ENCODE measurements around the gene KCTD13. TPM values are rescaled to one million over a fixed set of nuclear protein-coding genes. Genes with fewer than 3 reads are reported as not detected.

KCTD13 gene
- total and polyA plus RNA-seq, 7 donors, result 5.4 to 26.1 (median 14.6) TPM

GRCh38 chr16:29921034-29921385, 5.0 kb downstream of the KCTD13 start:
- no peak overlapping the region for H3K27ac ChIP-seq
- WGBS, 2 donors, result 75 to 89% methylated on average over 3 of the region's 3 CpGs
- no peak overlapping the region for H3K4me3 ChIP-seq
- no peak for DNase-seq
- H3K4me1 ChIP-seq, result peaks cover 0 to 16% (median 12%) of the 10 kb centered on the region in 4 donors
- no peaks in the 10 kb centered on the region for H3K27me3 ChIP-seq
- H3K36me3 ChIP-seq, result peaks cover 0 to 49% (median 13%) of the 10 kb centered on the region in 4 donors
- intact Hi-C loops (cut with DNase I), result no loop called here
- no peaks in the 10 kb centered on the region for H3K9me3 ChIP-seq
- no peak for TF ChIP-seq POLR2A (IDR thresholded peaks at IDR 0.05)
- TF ChIP-seq EP300 (IDR thresholded peaks at IDR 0.05), result no peak
- no peak for TF ChIP-seq POLR2AphosphoS5 (IDR thresholded peaks at IDR 0.05)
- TF ChIP-seq, protein P1, sequence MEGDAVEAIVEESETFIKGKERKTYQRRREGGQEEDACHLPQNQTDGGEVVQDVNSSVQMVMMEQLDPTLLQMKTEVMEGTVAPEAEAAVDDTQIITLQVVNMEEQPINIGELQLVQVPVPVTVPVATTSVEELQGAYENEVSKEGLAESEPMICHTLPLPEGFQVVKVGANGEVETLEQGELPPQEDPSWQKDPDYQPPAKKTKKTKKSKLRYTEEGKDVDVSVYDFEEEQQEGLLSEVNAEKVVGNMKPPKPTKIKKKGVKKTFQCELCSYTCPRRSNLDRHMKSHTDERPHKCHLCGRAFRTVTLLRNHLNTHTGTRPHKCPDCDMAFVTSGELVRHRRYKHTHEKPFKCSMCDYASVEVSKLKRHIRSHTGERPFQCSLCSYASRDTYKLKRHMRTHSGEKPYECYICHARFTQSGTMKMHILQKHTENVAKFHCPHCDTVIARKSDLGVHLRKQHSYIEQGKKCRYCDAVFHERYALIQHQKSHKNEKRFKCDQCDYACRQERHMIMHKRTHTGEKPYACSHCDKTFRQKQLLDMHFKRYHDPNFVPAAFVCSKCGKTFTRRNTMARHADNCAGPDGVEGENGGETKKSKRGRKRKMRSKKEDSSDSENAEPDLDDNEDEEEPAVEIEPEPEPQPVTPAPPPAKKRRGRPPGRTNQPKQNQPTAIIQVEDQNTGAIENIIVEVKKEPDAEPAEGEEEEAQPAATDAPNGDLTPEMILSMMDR (IDR thresholded peaks at IDR 0.05), result no peak

- Histone ChIP-seq H3K36me3 (peaks cover 0 to 49% (median 13%) of the 10 kb centered on the region in 4 donors), H3K27me3 (no peaks in the 10 kb centered on the region), H3K27ac (no peak overlapping the region), H3K9me3 (no peaks in the 10 kb centered on the region), H3K4me1 (peaks cover 0 to 14% (median 11%) of the 10 kb centered on the region in 4 donors), H3K4me3 (no peak overlapping the region)
- WGBS, 2 donors, result 66 to 87% methylated on average over 6 of the region's 6 CpGs
- intact Hi-C loops (cut with DNase I), result no loop called here
- no peak for TF ChIP-seq POLR2A (IDR thresholded peaks at IDR 0.05)
- TF ChIP-seq POLR2AphosphoS5 (IDR thresholded peaks at IDR 0.05), result no peak
- TF ChIP-seq, protein P1 (IDR thresholded peaks at IDR 0.05), result no peak
- no peak for TF ChIP-seq EP300 (IDR thresholded peaks at IDR 0.05)
- DNase-seq, result no peak
Observed at GRCh38 chr16:29920288-29921033, 5.6 kb downstream of the KCTD13 start.

DNA sequence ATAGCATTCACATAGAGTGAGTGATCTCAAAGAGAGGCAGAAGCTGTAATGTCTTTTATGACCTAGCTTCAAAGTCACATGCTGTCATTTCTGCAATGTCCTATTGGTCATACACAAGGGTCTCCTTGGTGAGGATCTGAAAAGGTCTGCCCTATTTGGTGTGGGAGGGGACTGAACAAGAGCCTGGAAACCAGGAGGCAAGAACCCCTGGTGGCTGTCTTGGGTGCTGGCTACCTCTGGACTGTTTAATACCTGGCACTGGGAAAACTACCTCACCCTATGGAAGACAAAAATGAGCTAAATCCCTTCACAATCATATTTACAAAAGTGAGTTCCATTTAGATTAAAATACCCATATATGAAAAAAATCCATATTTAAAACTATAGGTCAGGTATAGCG, 9.0 kb downstream of the KCTD13 start:
- 100% methylated on average over 1 of the region's 1 CpG for WGBS, 2 donors
- peaks cover 0 to 55% (median 7%) of the 10 kb centered on the region in 4 donors for H3K36me3 ChIP-seq
- no peak for DNase-seq
- intact Hi-C loops (cut with DNase I), result no loop called here
- H3K27me3 ChIP-seq, result no peaks in the 10 kb centered on the region
- H3K27ac ChIP-seq, result no peak overlapping the region
- TF ChIP-seq POLR2A (IDR thresholded peaks at IDR 0.05), result no peak
- TF ChIP-seq, protein P1 (IDR thresholded peaks at IDR 0.05), result no peak
- TF ChIP-seq POLR2AphosphoS5 (IDR thresholded peaks at IDR 0.05), result no peak
- TF ChIP-seq EP300 (IDR thresholded peaks at IDR 0.05), result no peak
- H3K4me3 ChIP-seq, result no peak overlapping the region
- no peaks in the 10 kb centered on the region for H3K9me3 ChIP-seq
- H3K4me1 ChIP-seq, result no peaks in the 10 kb centered on the region

GRCh38 chr16:29915590-29916247, 10.3 kb downstream of the KCTD13 start:
- H3K27me3 ChIP-seq, result no peaks in the 10 kb centered on the region
- no peaks in the 10 kb centered on the region for H3K9me3 ChIP-seq
- no peaks in the 10 kb centered on the region for H3K4me1 ChIP-seq
- intact Hi-C loops (cut with DNase I), result no loop called here
- peaks cover 0 to 42% (median 3%) of the 10 kb centered on the region in 4 donors for H3K36me3 ChIP-seq
- no peak overlapping the region for H3K4me3 ChIP-seq
- WGBS, 2 donors, result 65 to 75% methylated on average over 6 of the region's 6 CpGs
- no peak overlapping the region for H3K27ac ChIP-seq
- DNase-seq, result no peak
- TF ChIP-seq, protein P1 (IDR thresholded peaks at IDR 0.05), result no peak
- no peak for TF ChIP-seq POLR2AphosphoS5 (IDR thresholded peaks at IDR 0.05)
- TF ChIP-seq POLR2A (IDR thresholded peaks at IDR 0.05), result no peak
- no peak for TF ChIP-seq EP300 (IDR thresholded peaks at IDR 0.05)
